Heart left ventricle (tissue), 16 donors: ENCODE measurements around the gene LRRTM2. TPM values are rescaled to one million over a fixed set of nuclear protein-coding genes. Genes with fewer than 3 reads are reported as not detected.

ENCODE experiments used
- ATAC-seq, 4 donors: fragments of 200-7000 bp; cut with Tn5 transposase; one replicate each; pipeline ENCODE4 v1.9.1; 2020 to 2022; ENCODE audit warnings: moderate library complexity in 4 of 4, mild to moderate bottlenecking in 3 of 4, moderate number of reproducible peaks in 1 of 4
- DNase-seq, 5 donors: peaks; one replicate each; pipeline ENCODE4 v3.0.0-alpha.2; 2020
- H3K27ac ChIP-seq, 12 donors: fragments of 200-600 bp; sonication (generic) in 4 of 12; one replicate each; pipeline versions ENCODE4 v1.5.0 to v1.8.0; 2016 to 2022; ENCODE audit warnings: mild to moderate bottlenecking in 2 of 12
- H3K27me3 ChIP-seq, 9 donors: fragments of 200-600 bp; sonication (generic) in 2 of 9; one replicate each; pipeline versions ENCODE4 v1.5.1 to v1.8.0; 2016 to 2022; ENCODE audit warnings: mild to moderate bottlenecking in 3 of 9
- H3K36me3 ChIP-seq, 9 donors: fragments of 200-600 bp; sonication (generic) in 2 of 9; one replicate each; pipeline versions ENCODE4 v1.5.0 to v1.8.0; 2018 to 2022; ENCODE audit warnings: mild to moderate bottlenecking in 2 of 9
- H3K4me1 ChIP-seq, 12 donors: fragments of 200-600 bp; sonication (generic) in 4 of 12; one replicate each; pipeline versions ENCODE4 v1.5.0 to v1.8.0; 2016 to 2022; ENCODE audit warnings: mild to moderate bottlenecking in 3 of 12
- H3K4me3 ChIP-seq, 12 donors: fragments of 200-600 bp; sonication (generic) in 4 of 12; one replicate each; pipeline versions ENCODE4 v1.5.0 to v1.8.0; 2017 to 2022; ENCODE audit warnings: mild to moderate bottlenecking in 9 of 12, moderate library complexity in 4 of 12
- H3K9me3 ChIP-seq, 12 donors: fragments of 200-600 bp; sonication (generic) in 4 of 12; one replicate each; pipeline versions ENCODE4 v1.5.0 to v1.8.0; 2016 to 2022; ENCODE audit warnings: mild to moderate bottlenecking in 1 of 12
- CTCF ChIP-seq, 12 donors: fragments of 200-600 bp; sonication (generic) in 4 of 12; IDR thresholded peaks; one replicate each; pipeline versions ENCODE4 v1.5.0 to v1.8.0; 2018 to 2022; ENCODE audit warnings: antibody characterized with exemption in 12 of 12, mild to moderate bottlenecking in 5 of 12
- POLR2A ChIP-seq, 2 donors: fragments of 450-650 bp; IDR thresholded peaks; one replicate each; pipeline ENCODE4 v1.6.1; 2017; ENCODE audit warnings: antibody characterized with exemption in 2 of 2, mild to moderate bottlenecking in 2 of 2, moderate library complexity in 2 of 2
- WGBS, 4 donors: extraction: QIAGEN DNeasy Blood & Tissue Kit in 2 of 4; methylation state at CpG; one replicate each; pipeline versions ENCODE4 v1.1.5 to v1.1.7; 2013 to 2018; 5-methylcytosine and 5-hydroxymethylcytosine counted together
- intact Hi-C, 10 donors: fragments of 100-400 bp; cut with DNase I; formaldehyde crosslinking; loops; one replicate each; pipeline versions ENCODE4 v1.11.1 to v1.14.2; 2022
- polyA plus RNA-seq, 2 donors: library from polyadenylated mRNA; stranded (reverse); fragments of 200-250 nt; gene quantifications; one replicate each; pipeline ENCODE4 v1.2.3, GENCODE V29; 2013
- total RNA-seq, 9 donors: library from RNA; depleted of rRNA in 2 of 9; stranded (reverse); fragments of >200 nt in 2 of 9; fragmentation: NEBNext Ultra II Directional in 3 of 9; extraction: Animal tissue kit (Norgen Biotek cat#: 25700) in 3 of 9; gene quantifications; one replicate each; pipeline versions ENCODE4 v1.1.0 to v1.2.4, GENCODE V29; 2016 to 2023
- donor health status: ischemic (EF 13 %, LVEDD 7.1; RV severe dilation, severe dysfunction).
- donor health status: healthy with polysubstance abuse.
- donor health status: DM: no; HTN: yes; CAD: no.
- donor health status: DM: no; HTN: no; CAD: no.
- donor health status: ischemic (EF 25% LVEDD 6.9; RV normal size, moderate dysfunction).
- donor health status: ischemic (EF 25% LVEDD 5.7; RV mildly dilated, moderate dysfunction).
- donor health status: healthy.
- donor health status: DM: yes; HTN: yes; CAD: no.
- donor health status: ischemic (EF 35%, LVEDD 5.7; RV mildly dilated, moderate dysfunction).
- donor health status: nonischemic (EF 11% LVEDD 7.7; RV severe dilation, severe dysfunction).
- donor health status: DM: yes; HTN: yes; CAD: no.
- donor health status: PGD.
- donor health status: ischemic (EF 29% LVEDD 5.4; RV normal size, mild dysfunction).
- donor health status: nonischemic (EF 23%, LVEDD 6.1; RV moderate dilation, normal function).

LRRTM2 gene
- total and polyA plus RNA-seq, 11 donors = 0.06 to 0.23 (median 0.16) TPM; not detected in 7

GRCh38 chr5:138849882-138850281 is 25.3 kb downstream of the LRRTM2 start:
- TF ChIP-seq CTCF (IDR thresholded peaks at IDR 0.05) (no peak), POLR2A (IDR thresholded peaks at IDR 0.05) (no peak)
- Histone ChIP-seq H3K4me3 (no peak overlapping the region), H3K27me3 (no peaks in the 10 kb centered on the region), H3K4me1 (peaks cover 9 to 68% (median 31%) of the 10 kb centered on the region in 12 donors), H3K27ac (no peak overlapping the region), H3K9me3 (no peaks in the 10 kb centered on the region), H3K36me3 (no peaks in the 10 kb centered on the region)
- DNase-seq = no peak
- ATAC-seq = no peak
- intact Hi-C loops = no loop called here
- WGBS, 4 donors = 87 to 96% (median 88%) methylated on average over 1 of the region's 1 CpG

GRCh38 chr5:138849439-138849838 is 25.7 kb downstream of the LRRTM2 start:
- no peaks in the 10 kb centered on the region for H3K36me3 ChIP-seq
- 11 to 29% (median 21%) methylated on average over 3 of the region's 3 CpGs for WGBS, 4 donors
- no peaks in the 10 kb centered on the region for H3K9me3 ChIP-seq
- TF ChIP-seq POLR2A (IDR thresholded peaks at IDR 0.05) = no peak
- intact Hi-C loops = no loop called here
- ATAC-seq (no peak), DNase-seq (no peak)
- H3K4me3 ChIP-seq = no peak overlapping the region
- peaks cover 9 to 71% (median 36%) of the 10 kb centered on the region in 12 donors for H3K4me1 ChIP-seq
- no peak overlapping the region for H3K27ac ChIP-seq
- no peaks in the 10 kb centered on the region for H3K27me3 ChIP-seq

GRCh38 chr5:138844812-138845513 is 30.2 kb downstream of the LRRTM2 start:
- intact Hi-C loops = no loop called here
- TF ChIP-seq CTCF (IDR thresholded peaks at IDR 0.05) (no peak), POLR2A (IDR thresholded peaks at IDR 0.05) (no peak)

GRCh38 chr5:138844125-138844461 is 31.0 kb downstream of the LRRTM2 start:
- TF ChIP-seq POLR2A (IDR thresholded peaks at IDR 0.05) (no peak), CTCF (IDR thresholded peaks at IDR 0.05) (no peak)
- Histone ChIP-seq H3K9me3 (no peaks in the 10 kb centered on the region), H3K27ac (peak overlapping the region in 4 of 12 donors; percentile 0 to 63 (median 14)), H3K27me3 (no peaks in the 10 kb centered on the region), H3K4me3 (no peak overlapping the region), H3K4me1 (peaks cover 14 to 82% (median 49%) of the 10 kb centered on the region in 12 donors), H3K36me3 (peaks cover 0 to 11% (median 0%) of the 10 kb centered on the region in 9 donors)
- DNase-seq (no peak), ATAC-seq (no peak)
- WGBS, 4 donors = 90 to 97% (median 93%) methylated on average over 4 of the region's 4 CpGs
- intact Hi-C loops = no loop called here

More at GRCh38 chr5:138844812-138845513, 30.2 kb downstream of the LRRTM2 start:
- 32 to 52% (median 45%) methylated on average over 6 of the region's 6 CpGs for WGBS, 4 donors
- no peaks in the 10 kb centered on the region for H3K27me3 ChIP-seq
- peaks cover 0 to 11% (median 0%) of the 10 kb centered on the region in 9 donors for H3K36me3 ChIP-seq
- peaks cover 17 to 82% (median 53%) of the 10 kb centered on the region in 12 donors for H3K4me1 ChIP-seq
- no peak overlapping the region for H3K4me3 ChIP-seq
- peak overlapping the region in 5 of 12 donors; percentile 0 to 63 (median 8) for H3K27ac ChIP-seq
- H3K9me3 ChIP-seq = no peaks in the 10 kb centered on the region
- ATAC-seq (peak in 3 of 4 donors; percentile 76 to 82 (median 79)), DNase-seq (no peak)
